ENCODE results near the gene ATXN1. TPM values are rescaled to one million over a fixed set of nuclear protein-coding genes. Genes with fewer than 3 reads are reported as not detected.
"Not testable (repeated sequence)": the region's sequence is repeated elsewhere in the genome, so short reads cannot be mapped to it uniquely, and the experiment has no call there.

ATXN1 gene
- total RNA-seq, 1 donor from 2014 or later: 18.4 TPM

DNA sequence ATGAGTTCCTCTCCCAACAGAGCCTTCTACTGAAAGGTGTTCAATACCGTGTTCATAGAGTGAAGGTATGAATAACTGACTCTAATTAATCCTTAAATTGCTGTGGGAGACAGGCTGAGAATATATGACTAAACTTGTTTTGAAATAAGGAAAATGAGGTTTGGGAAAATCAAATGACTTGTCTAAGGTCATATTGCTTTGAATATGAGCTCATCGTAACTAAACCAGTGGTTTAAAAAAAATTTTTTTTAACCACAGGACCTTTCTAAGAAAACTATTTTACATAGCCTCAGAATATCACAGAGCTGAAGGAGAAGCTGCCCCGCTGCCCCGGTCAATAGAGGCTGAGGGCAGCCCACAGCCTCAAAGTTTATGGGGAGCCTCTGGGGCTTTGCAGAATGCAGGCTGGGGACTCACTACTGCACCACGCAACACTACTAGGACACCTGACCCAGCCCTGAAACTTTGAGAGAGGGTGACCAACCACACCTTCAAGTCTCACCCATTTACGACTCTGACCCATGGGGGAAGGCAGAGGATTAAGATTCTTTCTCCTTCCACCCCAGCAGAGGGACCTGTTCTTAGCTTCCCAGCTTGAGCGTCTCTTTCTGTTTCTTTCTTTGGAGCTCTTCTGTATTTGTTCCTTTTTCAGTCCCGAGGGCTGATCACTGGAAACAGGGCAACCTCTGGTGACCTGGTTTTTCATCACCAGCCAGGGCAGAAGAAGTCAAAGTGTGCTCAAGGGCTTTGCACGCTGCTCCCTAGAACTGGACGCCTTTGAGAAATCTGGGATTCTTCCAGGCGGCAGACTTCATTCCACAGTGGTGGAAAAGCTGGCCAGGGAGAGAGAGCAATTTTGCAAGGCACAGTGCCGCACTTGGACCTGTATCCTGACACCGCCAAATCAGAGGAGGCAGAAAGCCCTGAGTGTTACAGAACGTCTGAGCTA, 220.2 kb downstream of the ATXN1 start:
- FAIRE-seq (no peak), DNase-seq (ENCODE audit: low read depth) (no peak)
- Histone ChIP-seq H3K36me3 (ENCODE audit: control insufficient read depth, insufficient read depth, low read length) (no peaks in the 10 kb centered on the region), H3K4me3 (ENCODE audit: low read depth, low read length) (no peak overlapping the region), H3K27me3 (ENCODE audit: control insufficient read depth, insufficient read depth, low read length) (no peaks in the 10 kb centered on the region)
- TF ChIP-seq, protein P1, sequence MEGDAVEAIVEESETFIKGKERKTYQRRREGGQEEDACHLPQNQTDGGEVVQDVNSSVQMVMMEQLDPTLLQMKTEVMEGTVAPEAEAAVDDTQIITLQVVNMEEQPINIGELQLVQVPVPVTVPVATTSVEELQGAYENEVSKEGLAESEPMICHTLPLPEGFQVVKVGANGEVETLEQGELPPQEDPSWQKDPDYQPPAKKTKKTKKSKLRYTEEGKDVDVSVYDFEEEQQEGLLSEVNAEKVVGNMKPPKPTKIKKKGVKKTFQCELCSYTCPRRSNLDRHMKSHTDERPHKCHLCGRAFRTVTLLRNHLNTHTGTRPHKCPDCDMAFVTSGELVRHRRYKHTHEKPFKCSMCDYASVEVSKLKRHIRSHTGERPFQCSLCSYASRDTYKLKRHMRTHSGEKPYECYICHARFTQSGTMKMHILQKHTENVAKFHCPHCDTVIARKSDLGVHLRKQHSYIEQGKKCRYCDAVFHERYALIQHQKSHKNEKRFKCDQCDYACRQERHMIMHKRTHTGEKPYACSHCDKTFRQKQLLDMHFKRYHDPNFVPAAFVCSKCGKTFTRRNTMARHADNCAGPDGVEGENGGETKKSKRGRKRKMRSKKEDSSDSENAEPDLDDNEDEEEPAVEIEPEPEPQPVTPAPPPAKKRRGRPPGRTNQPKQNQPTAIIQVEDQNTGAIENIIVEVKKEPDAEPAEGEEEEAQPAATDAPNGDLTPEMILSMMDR (IDR thresholded peaks at IDR 0.05; ENCODE audit: insufficient read depth, low read length, severe bottlenecking): no peak

- DNase-seq (ENCODE audit: low read depth); FAIRE-seq; H3K36me3 ChIP-seq (ENCODE audit: control insufficient read depth, insufficient read depth, low read length); H3K4me3 ChIP-seq (ENCODE audit: low read depth, low read length); H3K27me3 ChIP-seq (ENCODE audit: control insufficient read depth, insufficient read depth, low read length): not testable (repeated sequence)
These were observed 220.9 kb downstream of the ATXN1 start for GRCh38 chr6:16540383-16540782.

DNA sequence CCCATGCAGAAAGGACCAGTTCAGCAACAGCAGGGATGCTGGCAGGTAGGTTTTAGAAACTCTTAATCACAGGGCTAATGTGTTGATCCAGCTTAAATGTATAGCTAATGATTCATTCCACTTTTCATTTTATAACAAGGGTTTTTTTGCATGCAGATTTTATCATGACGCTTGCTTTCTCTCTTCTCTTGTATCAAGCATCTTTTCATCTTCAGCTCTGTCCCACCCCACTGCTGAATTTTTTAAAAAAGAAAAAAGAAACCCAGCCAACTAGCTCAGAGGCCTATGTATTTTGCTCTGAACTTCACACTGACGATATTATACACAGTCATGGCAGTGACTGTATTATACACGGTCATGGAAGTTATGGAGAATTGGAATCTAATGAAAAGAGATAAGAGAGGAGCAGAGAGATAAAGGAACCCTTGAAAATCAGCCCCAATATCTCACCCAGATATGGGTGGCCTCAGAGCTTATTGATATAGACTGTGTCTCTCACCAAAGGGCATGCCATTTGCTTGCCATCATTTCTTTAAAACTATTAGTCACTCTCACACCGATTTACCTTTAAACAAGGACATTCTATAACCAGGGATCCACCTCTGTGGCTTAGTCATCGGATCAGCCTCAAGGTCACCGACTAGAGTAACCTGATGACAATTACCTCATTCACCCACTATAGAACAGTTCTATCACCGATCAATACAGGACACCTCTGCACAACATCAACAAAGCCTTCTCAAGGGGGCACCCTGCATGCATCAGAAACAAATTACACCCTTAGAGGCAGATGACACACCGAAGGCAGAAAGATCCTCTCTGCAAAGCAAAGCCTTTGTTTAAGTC, 222.0 kb downstream of the ATXN1 start:
- TF ChIP-seq, protein P1 (IDR thresholded peaks at IDR 0.05; ENCODE audit: insufficient read depth, low read length, severe bottlenecking): no peak
- no peaks in the 10 kb centered on the region for H3K36me3 ChIP-seq (ENCODE audit: control insufficient read depth, insufficient read depth, low read length)
- FAIRE-seq: no peak
- H3K27me3 ChIP-seq (ENCODE audit: control insufficient read depth, insufficient read depth, low read length): no peaks in the 10 kb centered on the region
- H3K4me3 ChIP-seq (ENCODE audit: low read depth, low read length): no peak overlapping the region
- peak; percentile 7 for DNase-seq (ENCODE audit: low read depth)

GRCh38 chr6:16535564-16535963, 225.7 kb downstream of the ATXN1 start:
- Histone ChIP-seq H3K36me3 (ENCODE audit: control insufficient read depth, insufficient read depth, low read length) (no peaks in the 10 kb centered on the region), H3K4me3 (ENCODE audit: low read depth, low read length) (no peak overlapping the region), H3K27me3 (ENCODE audit: control insufficient read depth, insufficient read depth, low read length) (no peaks in the 10 kb centered on the region)
- no peak for FAIRE-seq
- TF ChIP-seq, protein P1 (IDR thresholded peaks at IDR 0.05; ENCODE audit: insufficient read depth, low read length, severe bottlenecking): no peak
- no peak for DNase-seq (ENCODE audit: low read depth)

DNA sequence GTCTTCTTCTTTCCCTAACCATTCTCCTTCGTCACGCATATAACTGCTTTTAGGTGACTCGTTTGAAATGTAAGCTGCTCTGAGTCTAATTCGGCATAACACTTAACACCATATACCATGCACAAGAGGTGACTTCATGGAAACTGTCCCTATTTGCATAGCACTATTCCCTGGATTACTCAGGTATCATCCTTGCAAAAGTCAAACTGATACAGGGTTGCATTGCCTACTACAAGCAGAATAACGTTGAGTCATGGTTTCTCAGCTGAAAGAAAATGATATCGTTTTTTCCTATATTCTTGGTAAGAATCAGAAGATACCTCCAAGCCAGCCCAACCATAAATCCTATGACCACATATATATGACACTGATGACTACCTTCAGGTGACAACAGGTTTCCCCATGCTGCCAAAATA, 227.5 kb downstream of the ATXN1 start:
- TF ChIP-seq, protein P1 (IDR thresholded peaks at IDR 0.05; ENCODE audit: insufficient read depth, low read length, severe bottlenecking): no peak
- Histone ChIP-seq H3K36me3 (ENCODE audit: control insufficient read depth, insufficient read depth, low read length) (no peaks in the 10 kb centered on the region), H3K4me3 (ENCODE audit: low read depth, low read length) (no peak overlapping the region), H3K27me3 (ENCODE audit: control insufficient read depth, insufficient read depth, low read length) (no peaks in the 10 kb centered on the region)
- DNase-seq (ENCODE audit: low read depth) (no peak), FAIRE-seq (no peak)

- Histone ChIP-seq H3K4me3 (ENCODE audit: low read depth, low read length) (no peak overlapping the region), H3K36me3 (ENCODE audit: control insufficient read depth, insufficient read depth, low read length) (no peaks in the 10 kb centered on the region), H3K27me3 (ENCODE audit: control insufficient read depth, insufficient read depth, low read length) (no peaks in the 10 kb centered on the region)
- no peak for DNase-seq (ENCODE audit: low read depth)
- TF ChIP-seq, protein P1 (IDR thresholded peaks at IDR 0.05; ENCODE audit: insufficient read depth, low read length, severe bottlenecking): no peak
- no peak for FAIRE-seq
These were observed 228.1 kb downstream of the ATXN1 start for GRCh38 chr6:16533210-16533609.
